GM19238 (cell line): ENCODE measurements around the gene GPR161.
"Not testable (repeated sequence)": the region's sequence is repeated elsewhere in the genome, so short reads cannot be mapped to it uniquely, and the experiment has no call there.

Experiments
- DNase-seq: peaks from one replicate; pipeline ENCODE4 v3.0.0; 2011; ENCODE audit warnings: low spot score; ENCODE audit not compliant: insufficient read length

Gene GPR161

GRCh38 chr1:168088511-168089325 lies 48.0 kb downstream of the GPR161 start:
- DNase-seq: no peak

DNA sequence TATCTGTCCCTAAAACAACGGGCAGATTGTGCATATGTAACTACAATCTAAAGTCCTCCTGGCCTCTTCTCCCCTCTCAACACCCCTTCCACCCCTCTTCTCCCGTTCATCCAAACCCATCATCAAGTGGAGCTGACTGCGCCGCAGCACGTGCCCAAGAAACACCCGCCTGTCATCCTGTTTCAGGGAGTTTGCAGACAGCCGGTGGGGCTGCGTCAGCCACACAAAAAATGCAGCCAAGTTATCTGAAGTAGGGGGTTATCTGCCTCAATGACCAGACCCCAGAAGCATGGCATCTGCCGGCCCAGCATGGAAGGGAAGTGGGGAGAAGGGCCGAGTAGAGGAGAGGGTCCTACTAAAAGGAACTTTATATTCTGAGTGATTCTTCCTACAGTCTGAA lies 49.0 kb downstream of the GPR161 start:
- no peak for DNase-seq

DNA sequence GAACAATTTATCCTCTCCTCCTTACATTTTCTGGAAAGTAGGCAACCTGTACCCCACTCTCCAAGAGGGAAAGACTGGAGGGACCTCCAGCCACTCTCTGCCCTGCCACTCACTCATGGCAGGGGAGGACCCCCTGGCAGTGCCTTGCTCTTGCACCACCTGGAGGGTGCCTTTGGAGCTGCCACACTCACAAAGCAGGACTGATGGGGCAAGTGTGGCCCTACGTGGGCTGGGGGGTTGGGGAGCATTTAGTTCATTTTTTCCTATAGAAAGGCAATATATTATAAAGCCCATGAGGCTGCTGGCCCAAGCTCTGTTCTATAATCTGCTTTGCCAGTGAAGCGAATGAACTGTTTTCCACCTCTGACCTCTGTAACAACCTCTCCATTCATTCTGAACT lies 50.3 kb downstream of the GPR161 start:
- no peak for DNase-seq

DNA sequence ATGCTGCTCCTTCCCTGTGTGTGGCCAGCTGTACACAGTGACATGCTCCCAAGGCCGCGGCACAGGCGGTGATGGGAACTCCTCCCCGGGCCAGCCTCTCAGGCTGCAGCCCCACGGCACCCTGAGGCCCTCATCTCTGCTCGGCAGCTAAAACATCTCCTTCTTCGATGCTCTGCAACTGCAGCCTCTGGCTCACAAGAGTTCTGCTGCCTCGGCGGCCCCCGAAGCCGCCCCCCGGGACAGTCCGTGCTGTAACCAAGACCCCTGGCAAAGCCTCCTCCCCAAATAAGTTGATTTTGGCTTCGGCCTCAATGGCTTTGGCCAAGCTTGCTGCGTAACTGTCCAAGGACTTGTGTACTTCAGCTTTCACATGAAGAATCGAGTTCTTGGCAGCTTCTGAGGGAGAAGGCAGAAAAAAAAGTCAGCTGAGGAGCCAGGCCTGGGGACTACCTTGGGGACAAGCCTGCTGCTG lies 51.3 kb downstream of the GPR161 start:
- no peak for DNase-seq

- DNase-seq: peak; percentile 50
Measured at GRCh38 chr1:168084396-168085231, 52.1 kb downstream of the GPR161 start.

DNA sequence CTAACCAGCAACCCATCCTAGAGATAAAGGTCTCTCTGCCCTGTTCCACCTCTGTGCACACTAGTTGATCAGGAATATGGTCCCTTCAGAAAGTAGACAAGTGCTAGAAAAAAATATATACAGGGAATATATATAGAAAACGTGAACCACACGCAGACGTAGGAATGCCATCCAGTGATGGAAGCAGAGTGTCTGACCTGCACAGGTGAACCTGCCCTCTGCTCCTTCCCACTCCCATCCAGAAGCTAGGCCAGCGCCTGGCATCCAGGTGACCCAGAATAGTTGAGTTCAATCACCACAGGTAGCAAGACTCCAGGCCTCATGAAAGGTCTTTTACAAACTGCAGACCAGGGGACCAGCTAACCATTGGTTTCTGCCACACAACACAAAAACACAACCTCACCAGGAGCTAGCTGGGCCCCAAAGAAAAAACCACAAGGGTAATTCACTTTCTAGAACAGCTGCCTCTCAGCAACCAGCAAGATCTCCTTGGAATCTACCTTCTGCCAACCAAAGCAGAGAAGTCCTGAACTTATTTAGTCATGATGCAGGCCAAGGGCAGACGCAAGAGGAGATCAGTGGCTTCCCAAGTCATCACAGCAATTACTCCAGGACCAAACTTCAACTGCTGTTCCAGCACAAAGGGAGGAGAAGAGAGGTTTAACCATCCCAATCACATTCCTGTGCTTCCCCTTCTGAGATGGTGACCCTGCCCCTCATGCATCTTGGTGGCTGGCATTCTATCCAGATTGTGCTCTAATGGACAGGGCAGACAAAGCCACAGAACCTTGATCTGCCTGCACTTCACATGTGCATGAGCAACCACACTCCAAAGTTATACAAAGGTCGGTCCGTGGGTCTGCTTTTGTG lies 53.0 kb downstream of the GPR161 start:
- no peak for DNase-seq

- peak; percentile 57 for DNase-seq
Measured at GRCh38 chr1:168082008-168082876, 54.5 kb downstream of the GPR161 start.

- DNase-seq: no peak
Measured at GRCh38 chr1:168081373-168082007, 55.2 kb downstream of the GPR161 start.

- no peak for DNase-seq
Measured at GRCh38 chr1:168079761-168080160, 57.0 kb downstream of the GPR161 start.

DNA sequence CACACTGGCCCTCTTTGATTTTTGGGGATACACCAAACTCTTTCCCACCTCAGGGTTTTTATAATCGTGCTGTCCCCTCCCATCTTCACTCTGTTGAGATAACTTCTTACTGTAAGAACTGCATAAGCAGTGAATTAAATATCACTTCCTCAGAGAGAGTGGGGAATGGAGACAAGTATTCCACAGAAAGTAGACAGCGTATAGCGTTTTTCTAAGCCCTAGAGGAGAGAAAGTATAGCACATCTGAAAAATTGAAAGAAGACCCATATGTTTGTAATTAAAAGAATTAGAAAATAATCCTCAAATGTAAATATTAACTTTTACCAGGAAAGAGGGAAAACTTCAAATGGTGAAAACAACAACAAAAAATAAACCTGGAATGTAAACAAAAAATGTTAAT lies 67.3 kb downstream of the GPR161 start:
- no peak for DNase-seq

- no peak for DNase-seq
Measured at GRCh38 chr1:168065506-168065905, 71.2 kb downstream of the GPR161 start.

DNA sequence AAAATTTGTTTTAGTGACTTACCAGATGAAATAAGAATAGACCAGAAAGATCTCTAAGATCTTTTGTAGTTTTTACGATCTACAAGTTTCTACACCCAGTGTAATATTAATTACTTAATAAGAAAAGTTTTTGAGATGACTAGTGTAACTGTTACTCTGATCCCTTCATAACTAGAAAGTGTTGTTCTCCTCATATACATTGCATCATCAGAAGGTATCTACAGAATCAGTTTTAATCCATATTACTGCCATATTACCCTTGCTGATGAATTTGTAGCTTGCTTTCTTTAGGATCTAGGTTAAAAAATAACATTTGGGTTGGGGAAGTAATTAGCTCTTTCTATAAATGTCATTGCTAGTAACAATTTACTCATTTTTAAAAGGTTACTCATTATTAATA lies 72.5 kb downstream of the GPR161 start:
- DNase-seq: no peak

- DNase-seq: no peak
Measured at GRCh38 chr1:168057921-168058320, 78.8 kb downstream of the GPR161 start.

- no peak for DNase-seq
Measured at GRCh38 chr1:168057355-168057754, 79.4 kb downstream of the GPR161 start.

DNA sequence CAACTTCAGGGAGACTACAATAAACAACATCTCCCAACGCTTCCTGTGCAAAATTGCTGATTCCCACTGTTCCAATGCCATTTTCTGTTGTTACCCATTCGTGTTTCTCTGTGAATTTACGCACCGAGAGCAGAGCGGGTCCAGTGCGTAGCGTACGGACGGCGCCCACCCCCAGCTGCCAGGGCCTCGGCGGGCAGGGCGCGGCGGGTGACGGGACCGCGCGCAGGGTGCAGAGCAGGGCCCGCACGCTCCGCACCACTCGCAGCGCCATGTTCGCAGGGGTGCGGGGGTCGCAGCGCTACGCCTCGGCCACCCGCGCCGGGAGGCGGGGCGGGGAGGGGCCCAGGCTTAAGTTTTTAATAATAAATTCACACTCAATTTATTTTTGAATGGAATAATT lies 80.6 kb downstream of the GPR161 start:
- DNase-seq: not testable (repeated sequence)

DNA sequence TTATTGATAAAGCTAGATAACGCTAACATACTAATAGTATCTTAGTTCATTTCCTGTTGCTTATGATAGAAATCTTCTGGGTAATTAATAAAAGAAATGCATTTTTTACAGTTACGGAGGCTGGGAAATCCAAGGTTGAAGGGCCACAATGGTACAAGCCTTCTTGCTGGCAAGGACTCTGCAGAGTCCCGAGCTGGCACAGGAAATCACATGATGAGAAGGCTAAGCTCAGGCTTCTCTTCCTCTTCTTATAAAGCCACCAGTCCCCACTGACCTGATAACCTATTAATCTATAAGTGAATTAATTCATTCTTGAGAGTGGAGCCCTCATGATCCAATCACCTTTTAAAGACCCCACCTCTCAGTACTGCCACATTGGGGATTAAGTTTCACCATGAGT lies 82.6 kb downstream of the GPR161 start:
- no peak for DNase-seq

DNA sequence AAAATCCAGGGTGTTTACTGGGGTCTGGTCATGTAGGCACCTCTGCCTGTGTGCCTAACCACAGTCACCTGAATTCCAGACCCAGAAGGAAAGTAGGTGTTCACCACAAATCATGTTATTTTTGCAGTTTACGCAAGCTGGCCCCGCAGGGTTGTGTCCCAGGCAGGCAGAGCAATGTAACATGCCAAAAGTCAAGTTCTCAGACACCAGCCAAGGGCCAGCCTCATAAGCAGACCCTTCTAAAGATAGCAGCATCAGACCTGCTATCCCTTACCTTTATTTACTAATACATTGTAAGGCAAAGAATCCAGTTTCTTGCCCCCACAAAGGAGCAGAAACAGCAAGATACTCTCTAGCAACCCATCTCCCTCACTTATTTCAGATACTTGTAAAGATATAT lies 83.0 kb downstream of the GPR161 start:
- no peak for DNase-seq

- no peak for DNase-seq
Measured at GRCh38 chr1:168050880-168051279, 85.8 kb downstream of the GPR161 start.

DNA sequence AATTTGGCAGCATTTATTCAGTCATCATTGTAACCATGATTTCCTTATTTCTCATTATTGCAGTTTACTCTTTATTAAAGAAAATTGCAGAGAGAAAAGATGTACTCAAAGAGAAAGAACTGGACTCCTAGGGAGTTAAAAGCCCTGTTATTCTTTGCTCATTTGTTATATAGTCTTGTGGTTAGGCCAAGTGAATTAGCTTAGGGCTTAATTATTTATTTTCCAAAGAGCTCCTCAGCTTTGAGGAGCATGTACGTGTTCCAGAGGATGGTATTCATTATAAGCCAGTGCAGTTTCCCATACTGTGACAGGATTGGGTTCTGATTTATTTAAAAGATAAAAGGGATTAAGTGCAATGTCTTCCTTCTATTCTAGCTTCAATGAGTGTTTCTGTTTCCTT lies 86.4 kb downstream of the GPR161 start:
- no peak for DNase-seq

GRCh38 chr1:168045311-168045710 lies 91.4 kb downstream of the GPR161 start:
- no peak for DNase-seq
